H9 (cell line): ENCODE data around the gene ARL13B. TPM values are rescaled to one million over a fixed set of nuclear protein-coding genes. Genes with fewer than 3 reads are reported as not detected.

Experiments used
- DNase-seq: peaks from one replicate; pipeline ENCODE4 v3.0.0-alpha.2; 2017
- H2AFZ ChIP-seq: one replicate; pipeline ENCODE4 v1.6.1; 2013; ENCODE audit warnings: mild to moderate bottlenecking, low read length, control low read depth, moderate library complexity
- H2AK5ac ChIP-seq: 2 replicates; pipeline ENCODE4 v1.6.1; 2013; ENCODE audit warnings: low read length, control low read depth, mixed read lengths; ENCODE audit not compliant: insufficient read length
- H2BK120ac ChIP-seq: one replicate; pipeline ENCODE4 v1.6.1; 2013; ENCODE audit warnings: low read depth, mild to moderate bottlenecking, low read length, control low read depth, inconsistent platforms; ENCODE audit not compliant: poor library complexity, severe bottlenecking
- H2BK12ac ChIP-seq: 2 replicates; pipeline ENCODE4 v1.6.1; 2013; ENCODE audit warnings: low read length, control low read depth, mixed read lengths, low read depth; ENCODE audit not compliant: insufficient read length
- H2BK15ac ChIP-seq: 2 replicates; pipeline ENCODE4 v1.6.1; 2013; ENCODE audit warnings: low read depth, low read length, control low read depth
- H2BK20ac ChIP-seq: one replicate; pipeline ENCODE4 v1.6.1; 2013; ENCODE audit warnings: low read depth, mild to moderate bottlenecking, low read length, control low read depth, inconsistent platforms; ENCODE audit not compliant: poor library complexity, severe bottlenecking
- H2BK5ac ChIP-seq: 2 replicates; pipeline ENCODE4 v1.6.1; 2013; ENCODE audit warnings: low read length, control low read depth, mixed read lengths; ENCODE audit not compliant: insufficient read length
- H3K14ac ChIP-seq: 2 replicates; pipeline ENCODE4 v1.6.1; 2013; ENCODE audit warnings: low read length, control low read depth; ENCODE audit not compliant: insufficient read depth
- H3K18ac ChIP-seq: 2 replicates; pipeline ENCODE4 v1.6.1; 2013; ENCODE audit warnings: low read depth, mild to moderate bottlenecking, mixed read lengths, low read length, control low read depth; ENCODE audit not compliant: insufficient read length
- H3K23ac ChIP-seq: 2 replicates; pipeline ENCODE4 v1.6.1; 2013; ENCODE audit warnings: low read length, control low read depth, mixed read lengths, low read depth; ENCODE audit not compliant: insufficient read length
- H3K23me2 ChIP-seq: 2 replicates; pipeline ENCODE4 v1.6.1; 2013; ENCODE audit warnings: low read depth, mild to moderate bottlenecking, mixed read lengths, low read length, control low read depth; ENCODE audit not compliant: insufficient read length, poor library complexity, severe bottlenecking
- H3K27ac ChIP-seq: 2 replicates; pipeline ENCODE4 v1.5.1; 2013; ENCODE audit warnings: low read length, control low read depth, mixed read lengths, low read depth; ENCODE audit not compliant: insufficient read length
- H3K27me3 ChIP-seq: 2 replicates; pipeline ENCODE4 v1.6.1; 2013; ENCODE audit warnings: low read length, control low read depth, inconsistent platforms; ENCODE audit not compliant: insufficient read depth
- H3K4ac ChIP-seq: 2 replicates; pipeline ENCODE4 v1.6.1; 2013; ENCODE audit warnings: low read depth, mild to moderate bottlenecking, control low read depth, inconsistent platforms, low read length, moderate library complexity
- H3K4me1 ChIP-seq: 2 replicates; pipeline ENCODE4 v1.6.1; 2013; ENCODE audit warnings: low read length, control low read depth, inconsistent platforms; ENCODE audit not compliant: insufficient read depth
- H3K4me2 ChIP-seq: 2 replicates; pipeline ENCODE4 v1.6.1; 2013; ENCODE audit warnings: low read length, control low read depth, mixed read lengths; ENCODE audit not compliant: insufficient read length, insufficient read depth
- H3K56ac ChIP-seq: 2 replicates; pipeline ENCODE4 v1.6.1; 2013; ENCODE audit warnings: low read depth, mild to moderate bottlenecking, mixed read lengths, low read length, control low read depth; ENCODE audit not compliant: insufficient read length
- H3K79me1 ChIP-seq: 2 replicates; pipeline ENCODE4 v1.6.1; 2013; ENCODE audit warnings: low read depth, mild to moderate bottlenecking, moderate library complexity, low read length, control low read depth, inconsistent platforms; ENCODE audit not compliant: insufficient read depth, poor library complexity, severe bottlenecking
- H3K79me2 ChIP-seq: 2 replicates; pipeline ENCODE4 v1.6.1; 2013; ENCODE audit warnings: low read length, control low read depth, inconsistent platforms; ENCODE audit not compliant: insufficient read depth
- H3K9ac ChIP-seq: 2 replicates; pipeline ENCODE4 v1.6.1; 2013; ENCODE audit warnings: low read length, control low read depth, mixed read lengths; ENCODE audit not compliant: insufficient read length; ENCODE audit errors: extremely low read depth
- H3K9me3 ChIP-seq: one replicate; pipeline ENCODE4 v1.6.1; 2013; ENCODE audit warnings: low read depth, low read length, inconsistent platforms; ENCODE audit not compliant: control insufficient read depth
- H3T11ph ChIP-seq: one replicate; pipeline ENCODE4 v1.6.1; 2013; ENCODE audit warnings: mild to moderate bottlenecking, low read length, control low read depth, inconsistent platforms
- H4K20me1 ChIP-seq: one replicate; pipeline ENCODE4 v1.6.1; 2013; ENCODE audit not compliant: control insufficient read depth, insufficient read length, insufficient read depth
- H4K5ac ChIP-seq: 2 replicates; pipeline ENCODE4 v1.6.1; 2013; ENCODE audit warnings: low read depth, mild to moderate bottlenecking, mixed read lengths, low read length, control low read depth; ENCODE audit not compliant: insufficient read length
- H4K8ac ChIP-seq: replicated peaks from 2 replicates; pipeline ENCODE4 v1.6.1; 2013; ENCODE audit warnings: low read length, control low read depth, mixed read lengths, low read depth; ENCODE audit not compliant: insufficient read length
- H4K91ac ChIP-seq: 2 replicates; pipeline ENCODE4 v1.6.1; 2013; ENCODE audit warnings: low read depth, mild to moderate bottlenecking, moderate library complexity, mixed read lengths, low read length, control low read depth; ENCODE audit not compliant: insufficient read length
- H3K27ac Mint-ChIP-seq, 3 experiments: 2 replicates in 2 of 3; 3 replicates in 1 of 3; pipeline ENCODE4 v1.8.0; 2020 to 2021; ENCODE audit warnings: mixed read lengths in 3 of 3, mild to moderate bottlenecking in 1 of 3, moderate library complexity in 1 of 3
- H3K27me3 Mint-ChIP-seq: 2 replicates; pipeline ENCODE4 v1.8.0; 2021; ENCODE audit warnings: low read depth, mild to moderate bottlenecking, moderate library complexity, mixed read lengths
- H3K36me3 Mint-ChIP-seq, 3 experiments: 2 replicates in 2 of 3; 3 replicates in 1 of 3; pipeline ENCODE4 v1.8.0; 2020 to 2021; ENCODE audit warnings: low read depth in 3 of 3, mixed read lengths in 3 of 3; ENCODE audit not compliant: insufficient read depth in 1 of 3
- H3K4me1 Mint-ChIP-seq, 2 experiments: 2 replicates each; pipeline ENCODE4 v1.8.0; 2020; ENCODE audit warnings: mixed read lengths in 2 of 2
- H3K4me3 Mint-ChIP-seq, 2 experiments: 2 replicates in 1 of 2; 3 replicates in 1 of 2; pipeline ENCODE4 v1.8.0; 2020 to 2021; ENCODE audit warnings: mild to moderate bottlenecking in 2 of 2, mixed read lengths in 2 of 2, moderate library complexity in 1 of 2
- H3K9me3 Mint-ChIP-seq, 2 experiments: 2 replicates in 1 of 2; 3 replicates in 1 of 2; pipeline ENCODE4 v1.8.0; 2020; ENCODE audit warnings: mild to moderate bottlenecking in 2 of 2, mixed read lengths in 2 of 2, moderate library complexity in 1 of 2
- WGBS: extraction: QIAGEN DNeasy Blood & Tissue Kit; methylation state at CpG from one replicate; pipeline ENCODE4 v1.1.7; 2013; ENCODE audit warnings: missing lambda C conversion rate, low lambda C conversion rate, mixed read lengths; ENCODE audit not compliant: insufficient read length; ENCODE audit errors: extremely low coverage; 5-methylcytosine and 5-hydroxymethylcytosine counted together
- total RNA-seq: library from RNA; stranded (reverse); gene quantifications from 2 replicates; pipeline ENCODE4 v1.2.1, GENCODE V29; 2021
- TF ChIP-seq, protein P1 (sequence below): fragments of 200-600 bp; sonication (generic); conservative IDR thresholded peaks from 3 replicates; pipeline ENCODE4 v1.8.0; 2021; ENCODE audit warnings: antibody characterized with exemption, mild to moderate bottlenecking

The ARL13B gene
- total RNA-seq, 1 experiment from 2014 or later = 7.9 TPM

- no peak overlapping the region for H3K23ac ChIP-seq
- no peak overlapping the region for H2AFZ ChIP-seq
- H4K20me1 ChIP-seq = no peaks in the 10 kb centered on the region
- H3K18ac ChIP-seq = no peak overlapping the region
- Mint-ChIP-seq H3K4me1 (peaks cover 0 to 2% of the 10 kb centered on the region in 2 experiments; a peak in 1 of 4 replicates), H3K9me3 (no peaks in the 10 kb centered on the region), H3K27me3 (no peaks in the 10 kb centered on the region), H3K36me3 (peaks cover 0 to 8% (median 4%) of the 10 kb centered on the region in 3 experiments; a peak in 4 of 7 replicates), H3K27ac (no peak overlapping the region), H3K4me3 (no peak overlapping the region)
- no peaks in the 10 kb centered on the region for H3K9me3 ChIP-seq
- H3K4me2 ChIP-seq = no peak overlapping the region
- H3K79me1 ChIP-seq = no peaks in the 10 kb centered on the region
- TF ChIP-seq, protein P1, sequence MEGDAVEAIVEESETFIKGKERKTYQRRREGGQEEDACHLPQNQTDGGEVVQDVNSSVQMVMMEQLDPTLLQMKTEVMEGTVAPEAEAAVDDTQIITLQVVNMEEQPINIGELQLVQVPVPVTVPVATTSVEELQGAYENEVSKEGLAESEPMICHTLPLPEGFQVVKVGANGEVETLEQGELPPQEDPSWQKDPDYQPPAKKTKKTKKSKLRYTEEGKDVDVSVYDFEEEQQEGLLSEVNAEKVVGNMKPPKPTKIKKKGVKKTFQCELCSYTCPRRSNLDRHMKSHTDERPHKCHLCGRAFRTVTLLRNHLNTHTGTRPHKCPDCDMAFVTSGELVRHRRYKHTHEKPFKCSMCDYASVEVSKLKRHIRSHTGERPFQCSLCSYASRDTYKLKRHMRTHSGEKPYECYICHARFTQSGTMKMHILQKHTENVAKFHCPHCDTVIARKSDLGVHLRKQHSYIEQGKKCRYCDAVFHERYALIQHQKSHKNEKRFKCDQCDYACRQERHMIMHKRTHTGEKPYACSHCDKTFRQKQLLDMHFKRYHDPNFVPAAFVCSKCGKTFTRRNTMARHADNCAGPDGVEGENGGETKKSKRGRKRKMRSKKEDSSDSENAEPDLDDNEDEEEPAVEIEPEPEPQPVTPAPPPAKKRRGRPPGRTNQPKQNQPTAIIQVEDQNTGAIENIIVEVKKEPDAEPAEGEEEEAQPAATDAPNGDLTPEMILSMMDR = no peak
- H2AK5ac ChIP-seq = no peak overlapping the region
- H2BK120ac ChIP-seq = no peak overlapping the region
- no peak overlapping the region for H4K5ac ChIP-seq
- H3K56ac ChIP-seq = no peak overlapping the region
- H3K27me3 ChIP-seq = no peaks in the 10 kb centered on the region
- H3K27ac ChIP-seq = no peak overlapping the region
- no peaks in the 10 kb centered on the region for H3K4me1 ChIP-seq
- no peak overlapping the region for H2BK5ac ChIP-seq
- H3K9ac ChIP-seq = no peak overlapping the region
- no peak overlapping the region for H2BK20ac ChIP-seq
- no CpG with 5 or more reads among the region's 1 CpG for WGBS
- no peak overlapping the region for H2BK15ac ChIP-seq
- no peak overlapping the region for H2BK12ac ChIP-seq
- H3T11ph ChIP-seq = no peak overlapping the region
- no peak overlapping the region for H4K8ac ChIP-seq
- H4K91ac ChIP-seq = no peak overlapping the region
- H3K79me2 ChIP-seq = no peaks in the 10 kb centered on the region
- no peak overlapping the region for H3K4ac ChIP-seq
- no peaks in the 10 kb centered on the region for H3K23me2 ChIP-seq
- H3K14ac ChIP-seq = no peak overlapping the region
- DNase-seq = no peak
These were observed 21.2 kb downstream of the ARL13B start for GRCh38 chr3:94001191-94001590.
